CD4-positive, alpha-beta T cell treated with Interleukin-2 at 100 ng/mL for 4 hours (primary cell): ENCODE results near the gene CBX8.

Source experiments
- DNase-seq: peaks from one replicate; pipeline ENCODE4 v3.0.0-alpha.2; 2020; ENCODE audit warnings: low spot score

CBX8 gene

GRCh38 chr17:79750650-79751545 is 46.0 kb downstream of the CBX8 start:
- no peak for DNase-seq

- DNase-seq = no peak
These were observed 46.9 kb downstream of the CBX8 start for GRCh38 chr17:79749958-79750357.

- DNase-seq = no peak
These were observed 47.6 kb downstream of the CBX8 start for GRCh38 chr17:79749156-79749815.

- no peak for DNase-seq
These were observed 48.4 kb downstream of the CBX8 start for GRCh38 chr17:79748295-79749099.

- no peak for DNase-seq
These were observed 49.2 kb downstream of the CBX8 start for GRCh38 chr17:79747508-79748294.

GRCh38 chr17:79746889-79747507 is 49.9 kb downstream of the CBX8 start:
- no peak for DNase-seq

GRCh38 chr17:79745641-79746105 is 51.2 kb downstream of the CBX8 start:
- DNase-seq = no peak

GRCh38 chr17:79743614-79744013 is 53.3 kb downstream of the CBX8 start:
- no peak for DNase-seq

- DNase-seq = no peak
These were observed 53.9 kb downstream of the CBX8 start for GRCh38 chr17:79742951-79743476.

- no peak for DNase-seq
These were observed 54.3 kb downstream of the CBX8 start for GRCh38 chr17:79742589-79742918.
